GM23338 (cell line): ENCODE measurements around the gene JAKMIP1. TPM values are rescaled to one million over a fixed set of nuclear protein-coding genes. Genes with fewer than 3 reads are reported as not detected.

Source experiments
- ATAC-seq: fragments of 200-7000 bp; cut with Tn5 transposase; 3 replicates; pipeline ENCODE4 v1.9.1; 2020
- DNase-seq: peaks from one replicate; pipeline ENCODE4 v3.0.0-alpha.2; 2015; ENCODE audit warnings: low spot score
- H2AFZ ChIP-seq: fragments of 200-600 bp; sonication (generic); 2 replicates; pipeline ENCODE4 v1.8.0; 2016; ENCODE audit warnings: antibody characterized with exemption, mild to moderate bottlenecking, moderate library complexity
- H3F3A ChIP-seq: fragments of 200-600 bp; sonication (generic); replicated peaks from 2 replicates; pipeline ENCODE4 v1.8.0; 2017; ENCODE audit warnings: antibody characterized with exemption, mixed run types, low read depth
- H3K27ac ChIP-seq: fragments of 200-600 bp; sonication (generic); 2 replicates; pipeline ENCODE4 v1.6.1; 2016; ENCODE audit warnings: low read depth
- H3K27me3 ChIP-seq: fragments of 200-600 bp; sonication (generic); 2 replicates; pipeline ENCODE4 v1.8.0; 2016; ENCODE audit warnings: mild to moderate bottlenecking, mixed run types, moderate library complexity; ENCODE audit not compliant: insufficient read depth
- H3K36me3 ChIP-seq: fragments of 200-600 bp; sonication (generic); 2 replicates; pipeline ENCODE4 v1.8.0; 2016; ENCODE audit warnings: mild to moderate bottlenecking; ENCODE audit not compliant: insufficient read depth
- H3K4me1 ChIP-seq: fragments of 200-600 bp; sonication (generic); 2 replicates; pipeline ENCODE4 v1.8.0; 2016; ENCODE audit warnings: mild to moderate bottlenecking, moderate library complexity; ENCODE audit not compliant: insufficient read depth
- H3K4me2 ChIP-seq: fragments of 200-600 bp; sonication (generic); 2 replicates; pipeline ENCODE4 v1.7.1; 2017; ENCODE audit warnings: mixed run types
- H3K4me3 ChIP-seq: fragments of 200-600 bp; sonication (generic); 2 replicates; pipeline ENCODE4 v1.6.1; 2016; ENCODE audit warnings: mixed run types
- H3K79me2 ChIP-seq: fragments of 200-600 bp; sonication (generic); replicated peaks from 2 replicates; pipeline ENCODE4 v1.8.0; 2017; ENCODE audit warnings: mild to moderate bottlenecking; ENCODE audit not compliant: insufficient read depth
- H3K9me2 ChIP-seq: fragments of 200-600 bp; sonication (generic); 2 replicates; pipeline ENCODE4 v1.8.0; 2017; ENCODE audit not compliant: insufficient read depth
- H4K20me1 ChIP-seq: fragments of 200-600 bp; sonication (generic); replicated peaks from 2 replicates; pipeline ENCODE4 v1.8.0; 2017; ENCODE audit warnings: mild to moderate bottlenecking; ENCODE audit not compliant: insufficient read depth
- H3K27ac Mint-ChIP-seq: 2 replicates; pipeline ENCODE4 v1.8.0; 2020; ENCODE audit warnings: inconsistent platforms, mild to moderate bottlenecking, moderate library complexity, mixed read lengths
- H3K27me3 Mint-ChIP-seq: 3 replicates; pipeline ENCODE4 v1.8.0; 2022; ENCODE audit warnings: low read depth, mild to moderate bottlenecking, moderate library complexity, mixed read lengths, inconsistent platforms; ENCODE audit not compliant: insufficient read depth, poor library complexity
- H3K36me3 Mint-ChIP-seq: 3 replicates; pipeline ENCODE4 v1.8.0; 2021; ENCODE audit warnings: low read depth, mild to moderate bottlenecking, inconsistent platforms, moderate library complexity, mixed read lengths
- H3K4me1 Mint-ChIP-seq: 3 replicates; pipeline ENCODE4 v1.8.0; 2020; ENCODE audit warnings: mild to moderate bottlenecking, inconsistent platforms, mixed read lengths
- H3K4me3 Mint-ChIP-seq: 3 replicates; pipeline ENCODE4 v1.8.0; 2021; ENCODE audit warnings: moderate library complexity, mild to moderate bottlenecking, inconsistent platforms, mixed read lengths
- H3K9me3 Mint-ChIP-seq: 3 replicates; pipeline ENCODE4 v1.8.0; 2020; ENCODE audit warnings: moderate library complexity, mild to moderate bottlenecking, inconsistent platforms, mixed read lengths
- EZH2phosphoT487 ChIP-seq: fragments of 200-600 bp; sonication (generic); IDR thresholded peaks from one replicate; pipeline ENCODE4 v1.8.1; 2018; ENCODE audit warnings: antibody characterized with exemption; ENCODE audit not compliant: unreplicated experiment
- JUNB ChIP-seq: IDR thresholded peaks from one replicate; pipeline ENCODE4 v1.6.1; 2016; ENCODE audit warnings: antibody characterized with exemption; ENCODE audit not compliant: unreplicated experiment
- POLR2AphosphoS5 ChIP-seq: IDR thresholded peaks from 2 replicates; pipeline ENCODE4 v1.6.1; 2016; ENCODE audit warnings: antibody characterized with exemption, low read depth
- REST ChIP-seq: IDR thresholded peaks from one replicate; pipeline ENCODE4 v1.6.1; 2018; ENCODE audit warnings: antibody characterized with exemption; ENCODE audit not compliant: unreplicated experiment
- STAT1 ChIP-seq: IDR thresholded peaks from one replicate; pipeline ENCODE4 v1.6.1; 2016; ENCODE audit warnings: antibody characterized with exemption; ENCODE audit not compliant: unreplicated experiment
- ZNF114 ChIP-seq: fragments of 250-450 bp; sonication (Bioruptor Pico); IDR thresholded peaks from 2 replicates; pipeline ENCODE4 v1.5.0; 2020; ENCODE audit warnings: mild to moderate bottlenecking, moderate library complexity
- ZNF331 ChIP-seq: fragments of 250-450 bp; sonication (Bioruptor Pico); IDR thresholded peaks from 2 replicates; pipeline ENCODE4 v1.5.0; 2020; ENCODE audit warnings: low read depth, mild to moderate bottlenecking, moderate library complexity
- polyA plus RNA-seq: library from polyadenylated mRNA; unstranded; fragments of >200 nt; fragmentation: Nextera tagmentation; extraction: Ambion mirVana; gene quantifications from 2 replicates; pipeline ENCODE4 v1.2.1, GENCODE V29; 2016
- total RNA-seq: library from RNA; depleted of rRNA; stranded (reverse); fragments of >200 nt; shearing (Covaris generic); gene quantifications from 2 replicates; pipeline ENCODE4 v1.2.3, GENCODE V29; 2014
- TF ChIP-seq, protein P1 (sequence below), 2 experiments: fragments of 200-600 bp in 1 of 2; sonication (generic) in 1 of 2; conservative IDR thresholded peaks; 2 replicates each; pipeline versions ENCODE4 v1.5.1 to v1.6.1; 2016 to 2017; ENCODE audit warnings: antibody characterized with exemption in 2 of 2, low read depth in 2 of 2, mild to moderate bottlenecking in 2 of 2, moderate library complexity in 1 of 2
- TF ChIP-seq, protein P2 (sequence below): IDR thresholded peaks from 2 replicates; pipeline ENCODE4 v1.6.1; 2016; ENCODE audit warnings: antibody characterized with exemption

JAKMIP1 gene
- total and polyA plus RNA-seq, 2 experiments from 2014 or later, result 4.6 to 5.1 TPM

DNA sequence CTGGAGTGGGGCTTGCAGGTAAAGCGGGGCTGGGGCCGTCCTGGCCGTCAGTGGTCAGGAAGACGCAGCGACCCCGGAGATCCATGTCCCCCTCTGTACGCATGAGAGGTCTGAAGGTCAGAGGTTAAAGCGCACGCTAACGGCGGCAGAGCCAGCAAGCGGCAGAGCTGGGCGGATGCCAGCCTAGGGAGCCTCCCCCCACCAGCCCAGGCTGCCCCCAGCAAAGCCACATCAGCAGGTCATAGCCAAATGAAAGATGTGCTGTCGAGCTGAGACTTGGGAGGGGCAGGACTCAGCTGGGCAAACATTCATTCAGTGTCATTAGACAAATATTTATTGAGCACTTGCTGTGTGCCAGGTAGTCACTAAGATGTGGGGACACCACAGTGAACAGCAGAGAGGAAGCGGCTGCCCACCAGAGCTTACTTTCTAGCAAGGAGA, 593 bp upstream of the JAKMIP1 start:
- Mint-ChIP-seq H3K36me3 (no peaks in the 10 kb centered on the region), H3K4me1 (peaks cover 31% of the 10 kb centered on the region), H3K4me3 (peak overlapping the region; percentile 70), H3K27ac (no peak overlapping the region), H3K9me3 (peaks cover 7% of the 10 kb centered on the region; the same call in 2 of the 3 replicates), H3K27me3 (peaks cover 20% of the 10 kb centered on the region)
- DNase-seq (no peak), ATAC-seq (peak; percentile 2; the same call in 1 of the 3 replicates)
- Histone ChIP-seq H3K36me3 (no peaks in the 10 kb centered on the region), H3K79me2 (peaks cover 8% of the 10 kb centered on the region; the same call in 1 of the 2 replicates), H3K27me3 (peaks cover 13% of the 10 kb centered on the region), H3K27ac (no peak overlapping the region), H3K4me2 (peak overlapping the region; percentile 88), H3K4me1 (peaks cover 20% of the 10 kb centered on the region), H3F3A (0 out of 2 replicates have a peak, but pooled peaks cover 4% of the 10 kb centered on the region), H4K20me1 (peaks cover 7% of the 10 kb centered on the region; the same call in 1 of the 2 replicates), H2AFZ (peak overlapping the region; percentile 95), H3K4me3 (peak overlapping the region; percentile 73), H3K9me2 (no peaks in the 10 kb centered on the region)
- TF ChIP-seq ZNF331 (CRISPR knock-in tag), result no peak
- no peak for TF ChIP-seq POLR2AphosphoS5
- TF ChIP-seq, protein P1, sequence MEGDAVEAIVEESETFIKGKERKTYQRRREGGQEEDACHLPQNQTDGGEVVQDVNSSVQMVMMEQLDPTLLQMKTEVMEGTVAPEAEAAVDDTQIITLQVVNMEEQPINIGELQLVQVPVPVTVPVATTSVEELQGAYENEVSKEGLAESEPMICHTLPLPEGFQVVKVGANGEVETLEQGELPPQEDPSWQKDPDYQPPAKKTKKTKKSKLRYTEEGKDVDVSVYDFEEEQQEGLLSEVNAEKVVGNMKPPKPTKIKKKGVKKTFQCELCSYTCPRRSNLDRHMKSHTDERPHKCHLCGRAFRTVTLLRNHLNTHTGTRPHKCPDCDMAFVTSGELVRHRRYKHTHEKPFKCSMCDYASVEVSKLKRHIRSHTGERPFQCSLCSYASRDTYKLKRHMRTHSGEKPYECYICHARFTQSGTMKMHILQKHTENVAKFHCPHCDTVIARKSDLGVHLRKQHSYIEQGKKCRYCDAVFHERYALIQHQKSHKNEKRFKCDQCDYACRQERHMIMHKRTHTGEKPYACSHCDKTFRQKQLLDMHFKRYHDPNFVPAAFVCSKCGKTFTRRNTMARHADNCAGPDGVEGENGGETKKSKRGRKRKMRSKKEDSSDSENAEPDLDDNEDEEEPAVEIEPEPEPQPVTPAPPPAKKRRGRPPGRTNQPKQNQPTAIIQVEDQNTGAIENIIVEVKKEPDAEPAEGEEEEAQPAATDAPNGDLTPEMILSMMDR (conservative IDR thresholded peaks at IDR 0.05; ENCODE audit: low read depth in 2 of 2), result no peak
- no peak for TF ChIP-seq JUNB
- TF ChIP-seq, protein P2, sequence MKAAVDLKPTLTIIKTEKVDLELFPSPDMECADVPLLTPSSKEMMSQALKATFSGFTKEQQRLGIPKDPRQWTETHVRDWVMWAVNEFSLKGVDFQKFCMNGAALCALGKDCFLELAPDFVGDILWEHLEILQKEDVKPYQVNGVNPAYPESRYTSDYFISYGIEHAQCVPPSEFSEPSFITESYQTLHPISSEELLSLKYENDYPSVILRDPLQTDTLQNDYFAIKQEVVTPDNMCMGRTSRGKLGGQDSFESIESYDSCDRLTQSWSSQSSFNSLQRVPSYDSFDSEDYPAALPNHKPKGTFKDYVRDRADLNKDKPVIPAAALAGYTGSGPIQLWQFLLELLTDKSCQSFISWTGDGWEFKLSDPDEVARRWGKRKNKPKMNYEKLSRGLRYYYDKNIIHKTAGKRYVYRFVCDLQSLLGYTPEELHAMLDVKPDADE, result no peak
- no peak for TF ChIP-seq STAT1

- no peaks in the 10 kb centered on the region for H3K36me3 ChIP-seq
- peaks cover 7% of the 10 kb centered on the region; the same call in 1 of the 2 replicates for H4K20me1 ChIP-seq
- peaks cover 31% of the 10 kb centered on the region for H3K4me1 ChIP-seq
- DNase-seq, result no peak
- Mint-ChIP-seq H3K4me3 (peak overlapping the region; percentile 76; the same call in 2 of the 3 replicates), H3K4me1 (peaks cover 41% of the 10 kb centered on the region), H3K27me3 (peaks cover 18% of the 10 kb centered on the region), H3K27ac (no peak overlapping the region), H3K9me3 (peaks cover 7% of the 10 kb centered on the region; the same call in 2 of the 3 replicates), H3K36me3 (no peaks in the 10 kb centered on the region)
- H3K79me2 ChIP-seq, result peaks cover 8% of the 10 kb centered on the region; the same call in 1 of the 2 replicates
- peak overlapping the region; percentile 91 for H3K4me2 ChIP-seq
- peak overlapping the region; percentile 80; the same call in 1 of the 2 replicates for H2AFZ ChIP-seq
- H3K27ac ChIP-seq, result no peak overlapping the region
- H3K9me2 ChIP-seq, result no peaks in the 10 kb centered on the region
- peaks cover 13% of the 10 kb centered on the region for H3K27me3 ChIP-seq
- peak overlapping the region; percentile 79 for H3K4me3 ChIP-seq
- 0 out of 2 replicates have a peak, but pooled peaks cover 4% of the 10 kb centered on the region for H3F3A ChIP-seq
- ATAC-seq, result no peak
- TF ChIP-seq POLR2AphosphoS5 (no peak), ZNF331 (CRISPR knock-in tag) (no peak), EZH2phosphoT487 (no peak), JUNB (no peak), ZNF114 (CRISPR knock-in tag) (no peak), REST (no peak)
These were observed 877 bp downstream of the JAKMIP1 start for GRCh38 chr4:6199422-6199921.
